ENCODE results near the gene TTC7B. TPM values are rescaled to one million over a fixed set of nuclear protein-coding genes. Genes with fewer than 3 reads are reported as not detected.

The TTC7B gene
- total RNA-seq, 4 donors from 2014 or later, result 19.1 to 87.6 (median 22.1) TPM

- 92 to 94% methylated on average over 2 of the region's 2 CpGs for whole genome bisulfite sequencing, 2 donors
- intact Hi-C loops (cut with DNase I), result loop anchor here (10.0 kb wide), 2 partner anchors 177 to 387 kb away; no protein-coding TSS in a partner anchor
Measured at GRCh38 chr14:90692061-90692460, 124.2 kb downstream of the TTC7B start.

GRCh38 chr14:90691627-90692026 lies 124.6 kb downstream of the TTC7B start:
- 98% methylated on average over 2 of the region's 2 CpGs for WGBS, 2 donors
- no peaks in the 10 kb centered on the region for H3K4me1 ChIP-seq
- H3K9me3 ChIP-seq, result no peaks in the 10 kb centered on the region
- TF ChIP-seq POLR2A (IDR thresholded peaks at IDR 0.05), result no peak
- TF ChIP-seq CTCF (IDR thresholded peaks at IDR 0.05), result no peak
- no peaks in the 10 kb centered on the region for H3K27me3 ChIP-seq
- no peak for DNase-seq
- intact Hi-C loops (cut with DNase I), result loop anchor here (10.0 kb wide), 2 partner anchors 177 to 387 kb away; no protein-coding TSS in a partner anchor
- no peaks in the 10 kb centered on the region for H3K36me3 ChIP-seq
- no peak overlapping the region for H3K4me3 ChIP-seq (replicated peaks in 1 of 3)
- no peak overlapping the region for H3K27ac ChIP-seq

More at GRCh38 chr14:90692061-90692460, 124.2 kb downstream of the TTC7B start:
- no peak overlapping the region for H3K27ac ChIP-seq
- H3K36me3 ChIP-seq, result no peaks in the 10 kb centered on the region
- TF ChIP-seq POLR2A (IDR thresholded peaks at IDR 0.05), result no peak
- no peak for TF ChIP-seq CTCF (IDR thresholded peaks at IDR 0.05)
- no peaks in the 10 kb centered on the region for H3K27me3 ChIP-seq
- no peak for DNase-seq
- no peaks in the 10 kb centered on the region for H3K9me3 ChIP-seq
- no peak overlapping the region for H3K4me3 ChIP-seq (replicated peaks in 1 of 3)
- peaks cover 0 to under 1% of the 10 kb centered on the region in 2 donors for H3K4me1 ChIP-seq

DNA sequence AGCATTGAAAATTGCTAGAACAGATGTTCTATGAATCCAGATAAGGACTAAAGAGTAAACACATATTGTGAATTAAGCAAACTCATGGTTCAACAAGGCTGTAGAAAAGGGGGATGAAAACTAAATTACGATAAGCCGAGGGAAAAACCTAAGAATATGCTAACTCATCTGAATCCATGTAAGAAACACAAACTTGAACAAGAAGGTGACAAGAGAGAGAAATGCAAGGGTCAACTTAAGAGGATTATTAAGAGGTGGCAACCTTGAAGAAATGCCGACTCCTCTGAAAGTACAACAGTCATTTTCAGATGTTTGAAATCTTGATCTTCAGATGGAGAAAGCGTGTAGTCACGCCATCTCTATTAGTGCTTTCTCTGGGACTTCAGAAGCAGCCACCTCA lies 128.6 kb downstream of the TTC7B start:
- intact Hi-C loops (cut with DNase I), result no loop called here
- TF ChIP-seq POLR2A (IDR thresholded peaks at IDR 0.05), result no peak
- no peak for TF ChIP-seq CTCF (IDR thresholded peaks at IDR 0.05)
- no peak for DNase-seq
- no peaks in the 10 kb centered on the region for H3K27me3 ChIP-seq
- H3K27ac ChIP-seq, result no peak overlapping the region
- 96 to 97% methylated on average over 5 of the region's 5 CpGs for WGBS, 2 donors
- no peaks in the 10 kb centered on the region for H3K4me1 ChIP-seq
- no peaks in the 10 kb centered on the region for H3K9me3 ChIP-seq
- H3K36me3 ChIP-seq, result no peaks in the 10 kb centered on the region
- no peak overlapping the region for H3K4me3 ChIP-seq (replicated peaks in 1 of 3)

DNA sequence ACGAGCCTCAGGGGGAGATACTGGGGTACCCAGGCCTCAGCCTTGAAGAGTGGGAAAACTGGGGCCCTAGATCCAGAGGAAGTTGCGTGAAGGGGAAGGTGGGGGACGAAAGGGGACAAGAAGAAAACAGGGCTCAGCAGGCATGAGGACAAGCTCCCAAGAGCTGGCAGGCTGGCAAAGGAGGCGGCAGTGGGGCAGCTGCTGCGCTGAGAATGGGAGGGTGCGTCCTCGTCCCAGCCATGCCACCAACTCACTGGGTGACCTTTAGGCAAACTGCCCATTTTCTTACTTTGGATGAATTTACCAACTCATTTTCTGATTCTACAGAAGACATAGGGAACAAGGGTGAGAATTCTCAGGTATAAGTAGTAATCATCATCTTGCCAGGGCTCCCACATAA lies 133.6 kb downstream of the TTC7B start:
- Histone ChIP-seq H3K9me3 (no peaks in the 10 kb centered on the region), H3K4me3 (replicated peaks in 1 of 3) (no peak overlapping the region), H3K27me3 (no peaks in the 10 kb centered on the region), H3K4me1 (peaks cover 0 to 6% of the 10 kb centered on the region in 2 donors), H3K36me3 (no peaks in the 10 kb centered on the region), H3K27ac (no peak overlapping the region)
- WGBS, 2 donors, result 94% methylated on average over 7 of the region's 7 CpGs
- intact Hi-C loops (cut with DNase I), result no loop called here
- no peak for TF ChIP-seq POLR2A (IDR thresholded peaks at IDR 0.05)
- TF ChIP-seq CTCF (IDR thresholded peaks at IDR 0.05), result no peak
- no peak for DNase-seq

- Histone ChIP-seq H3K9me3 (no peaks in the 10 kb centered on the region), H3K4me3 (replicated peaks in 1 of 3) (no peak overlapping the region), H3K27ac (no peak overlapping the region), H3K4me1 (peaks cover 0 to 6% of the 10 kb centered on the region in 2 donors), H3K36me3 (no peaks in the 10 kb centered on the region), H3K27me3 (no peaks in the 10 kb centered on the region)
- DNase-seq, result no peak
- TF ChIP-seq CTCF (IDR thresholded peaks at IDR 0.05), result no peak
- TF ChIP-seq POLR2A (IDR thresholded peaks at IDR 0.05), result no peak
- intact Hi-C loops (cut with DNase I), result no loop called here
- WGBS, 2 donors, result 67 to 75% methylated on average over 3 of the region's 3 CpGs
Measured at GRCh38 chr14:90681929-90682328, 134.3 kb downstream of the TTC7B start.
